ENCODE results near the gene FRMD8.

FRMD8 gene

GRCh38 chr11:65429724-65430405 is 43.4 kb downstream of the FRMD8 start:
- H3K9me3 ChIP-seq (ENCODE audit: control insufficient read depth, low read length) = no peaks in the 10 kb centered on the region
- H3K36me3 ChIP-seq (ENCODE audit: control insufficient read depth, insufficient read depth, low read length) = peaks cover 14% of the 10 kb centered on the region
- H3K4me1 ChIP-seq (ENCODE audit: control insufficient read depth, insufficient read depth, low read length, poor library complexity, severe bottlenecking) = peaks cover 47% of the 10 kb centered on the region
- H3K4me3 ChIP-seq (ENCODE audit: insufficient read depth, low read depth, low read length, poor library complexity, severe bottlenecking) = peak overlapping the region; percentile 40
- peak overlapping the region; percentile 99 for H3K27ac ChIP-seq (ENCODE audit: insufficient read depth, low read length, poor library complexity, severe bottlenecking)
- no peak for DNase-seq
- no peaks in the 10 kb centered on the region for H3K27me3 ChIP-seq (replicated peaks; ENCODE audit: control insufficient read depth, insufficient read depth, low read length, poor library complexity, severe bottlenecking)

- Histone ChIP-seq H3K27me3 (replicated peaks; ENCODE audit: control insufficient read depth, insufficient read depth, low read length, poor library complexity, severe bottlenecking) (no peaks in the 10 kb centered on the region), H3K4me3 (ENCODE audit: insufficient read depth, low read depth, low read length, poor library complexity, severe bottlenecking) (peak overlapping the region; percentile 40), H3K9me3 (ENCODE audit: control insufficient read depth, low read length) (no peaks in the 10 kb centered on the region), H3K36me3 (ENCODE audit: control insufficient read depth, insufficient read depth, low read length) (peaks cover 13% of the 10 kb centered on the region), H3K4me1 (ENCODE audit: control insufficient read depth, insufficient read depth, low read length, poor library complexity, severe bottlenecking) (peaks cover 47% of the 10 kb centered on the region), H3K27ac (ENCODE audit: insufficient read depth, low read length, poor library complexity, severe bottlenecking) (peak overlapping the region; percentile 99)
- no peak for DNase-seq
Measured at GRCh38 chr11:65430406-65431217, 44.2 kb downstream of the FRMD8 start.

GRCh38 chr11:65431451-65432099 is 45.1 kb downstream of the FRMD8 start:
- Histone ChIP-seq H3K4me1 (ENCODE audit: control insufficient read depth, insufficient read depth, low read length, poor library complexity, severe bottlenecking) (peaks cover 40% of the 10 kb centered on the region), H3K9me3 (ENCODE audit: control insufficient read depth, low read length) (no peaks in the 10 kb centered on the region), H3K36me3 (ENCODE audit: control insufficient read depth, insufficient read depth, low read length) (peaks cover 10% of the 10 kb centered on the region), H3K27me3 (replicated peaks; ENCODE audit: control insufficient read depth, insufficient read depth, low read length, poor library complexity, severe bottlenecking) (no peaks in the 10 kb centered on the region), H3K4me3 (ENCODE audit: insufficient read depth, low read depth, low read length, poor library complexity, severe bottlenecking) (no peak overlapping the region), H3K27ac (ENCODE audit: insufficient read depth, low read length, poor library complexity, severe bottlenecking) (peak overlapping the region; percentile 99)
- no peak for DNase-seq

GRCh38 chr11:65432100-65432650 is 45.7 kb downstream of the FRMD8 start:
- DNase-seq = no peak
- Histone ChIP-seq H3K4me1 (ENCODE audit: control insufficient read depth, insufficient read depth, low read length, poor library complexity, severe bottlenecking) (peaks cover 34% of the 10 kb centered on the region), H3K4me3 (ENCODE audit: insufficient read depth, low read depth, low read length, poor library complexity, severe bottlenecking) (no peak overlapping the region)

GRCh38 chr11:65432686-65433582 is 46.5 kb downstream of the FRMD8 start:
- no peaks in the 10 kb centered on the region for H3K9me3 ChIP-seq (ENCODE audit: control insufficient read depth, low read length)
- DNase-seq = no peak
- H3K27me3 ChIP-seq (replicated peaks; ENCODE audit: control insufficient read depth, insufficient read depth, low read length, poor library complexity, severe bottlenecking) = no peaks in the 10 kb centered on the region
- peaks cover 20% of the 10 kb centered on the region for H3K36me3 ChIP-seq (ENCODE audit: control insufficient read depth, insufficient read depth, low read length)
- no peak overlapping the region for H3K27ac ChIP-seq (ENCODE audit: insufficient read depth, low read length, poor library complexity, severe bottlenecking)
- H3K4me3 ChIP-seq (ENCODE audit: insufficient read depth, low read depth, low read length, poor library complexity, severe bottlenecking) = no peak overlapping the region
- peaks cover 27% of the 10 kb centered on the region for H3K4me1 ChIP-seq (ENCODE audit: control insufficient read depth, insufficient read depth, low read length, poor library complexity, severe bottlenecking)

More at GRCh38 chr11:65432100-65432650, 45.7 kb downstream of the FRMD8 start:
- H3K9me3 ChIP-seq (ENCODE audit: control insufficient read depth, low read length) = no peaks in the 10 kb centered on the region
- H3K36me3 ChIP-seq (ENCODE audit: control insufficient read depth, insufficient read depth, low read length) = peaks cover 13% of the 10 kb centered on the region
- H3K27ac ChIP-seq (ENCODE audit: insufficient read depth, low read length, poor library complexity, severe bottlenecking) = peak overlapping the region; percentile 99
- H3K27me3 ChIP-seq (replicated peaks; ENCODE audit: control insufficient read depth, insufficient read depth, low read length, poor library complexity, severe bottlenecking) = no peaks in the 10 kb centered on the region

GRCh38 chr11:65433657-65434056 is 47.2 kb downstream of the FRMD8 start:
- no peak overlapping the region for H3K4me3 ChIP-seq (ENCODE audit: insufficient read depth, low read depth, low read length, poor library complexity, severe bottlenecking)
- DNase-seq = no peak
- H3K27ac ChIP-seq (ENCODE audit: insufficient read depth, low read length, poor library complexity, severe bottlenecking) = no peak overlapping the region
- peaks cover 20% of the 10 kb centered on the region for H3K4me1 ChIP-seq (ENCODE audit: control insufficient read depth, insufficient read depth, low read length, poor library complexity, severe bottlenecking)
- no peaks in the 10 kb centered on the region for H3K9me3 ChIP-seq (ENCODE audit: control insufficient read depth, low read length)
- H3K36me3 ChIP-seq (ENCODE audit: control insufficient read depth, insufficient read depth, low read length) = peaks cover 27% of the 10 kb centered on the region
- no peaks in the 10 kb centered on the region for H3K27me3 ChIP-seq (replicated peaks; ENCODE audit: control insufficient read depth, insufficient read depth, low read length, poor library complexity, severe bottlenecking)

- DNase-seq = no peak
- peaks cover 32% of the 10 kb centered on the region for H3K36me3 ChIP-seq (ENCODE audit: control insufficient read depth, insufficient read depth, low read length)
- no peaks in the 10 kb centered on the region for H3K27me3 ChIP-seq (replicated peaks; ENCODE audit: control insufficient read depth, insufficient read depth, low read length, poor library complexity, severe bottlenecking)
- no peak overlapping the region for H3K4me3 ChIP-seq (ENCODE audit: insufficient read depth, low read depth, low read length, poor library complexity, severe bottlenecking)
- H3K9me3 ChIP-seq (ENCODE audit: control insufficient read depth, low read length) = no peaks in the 10 kb centered on the region
- no peak overlapping the region for H3K27ac ChIP-seq (ENCODE audit: insufficient read depth, low read length, poor library complexity, severe bottlenecking)
- peaks cover 15% of the 10 kb centered on the region for H3K4me1 ChIP-seq (ENCODE audit: control insufficient read depth, insufficient read depth, low read length, poor library complexity, severe bottlenecking)
Measured at GRCh38 chr11:65434057-65434666, 47.7 kb downstream of the FRMD8 start.

- no peak overlapping the region for H3K4me3 ChIP-seq (ENCODE audit: insufficient read depth, low read depth, low read length, poor library complexity, severe bottlenecking)
- H3K4me1 ChIP-seq (ENCODE audit: control insufficient read depth, insufficient read depth, low read length, poor library complexity, severe bottlenecking) = peaks cover 17% of the 10 kb centered on the region
- no peak overlapping the region for H3K27ac ChIP-seq (ENCODE audit: insufficient read depth, low read length, poor library complexity, severe bottlenecking)
- no peaks in the 10 kb centered on the region for H3K27me3 ChIP-seq (replicated peaks; ENCODE audit: control insufficient read depth, insufficient read depth, low read length, poor library complexity, severe bottlenecking)
- no peaks in the 10 kb centered on the region for H3K9me3 ChIP-seq (ENCODE audit: control insufficient read depth, low read length)
- peaks cover 32% of the 10 kb centered on the region for H3K36me3 ChIP-seq (ENCODE audit: control insufficient read depth, insufficient read depth, low read length)
- no peak for DNase-seq
Measured at GRCh38 chr11:65434667-65435410, 48.4 kb downstream of the FRMD8 start.

All from effector memory CD4-positive, alpha-beta T cell (primary cell).